ENCODE data around the gene GDF15. TPM values are rescaled to one million over a fixed set of nuclear protein-coding genes. Genes with fewer than 3 reads are reported as not detected.

GDF15 gene
- total and polyA plus RNA-seq, 2 donors (not counting 3 experiments of a cell fraction or from before 2014, with no cell fraction given), result 165 to 206 TPM

GRCh38 chr19:18340990-18341868 lies 44.7 kb upstream of the GDF15 start:
- no peak overlapping the region for H3K27ac ChIP-seq (ENCODE audit: insufficient read depth, low read depth, low read length)
- H3K9me1 ChIP-seq (replicated peaks; ENCODE audit: control insufficient read depth, extremely low read depth, insufficient read depth, low read length), result no peaks in the 10 kb centered on the region
- H3K4me2 ChIP-seq (ENCODE audit: insufficient read depth, low read length), result peak overlapping the region; percentile 50
- BruUV-seq (replicated peaks), result no TSS peak
- peak overlapping the region; percentile 33 for H2AFZ ChIP-seq (ENCODE audit: low read depth, low read length)
- H3K4me1 ChIP-seq (ENCODE audit: control insufficient read depth, extremely low read depth, insufficient read depth, low read length), result peaks cover 11% of the 10 kb centered on the region
- ChIA-PET POLR2A (no interaction called here), CTCF (interaction anchor here (1.7 to 4.9 kb wide), 7 partner anchors 12 to 90 kb away, joined by 7 to 62 read pairs (median 12); no protein-coding TSS in a partner anchor)
- FAIRE-seq (no peak), DNase-seq (ENCODE audit: low read depth, low spot score) (peak; percentile 25)
- H3K79me2 ChIP-seq (ENCODE audit: control insufficient read depth, insufficient read depth, low read length), result no peaks in the 10 kb centered on the region
- dilution Hi-C loops (cut with MboI; ENCODE audit: extremely low pct_ligation_motif_present, low sequenced_read_pairs), result no loop called here
- TF ChIP-seq POLR2A (IDR thresholded peaks at IDR 0.05; ENCODE audit: low read depth, low read length) (no peak), POLR2AphosphoS5 (IDR thresholded peaks at IDR 0.05; ENCODE audit: insufficient read depth, low read depth, low read length) (no peak), CTCF (IDR thresholded peaks at IDR 0.05; ENCODE audit: extremely low read depth in 1 of 2, insufficient read depth in 1 of 2, low read depth in 1 of 2, low read length in 2 of 2) (no peak)
- no peaks in the 10 kb centered on the region for H4K20me1 ChIP-seq (replicated peaks; ENCODE audit: control insufficient read depth, extremely low read depth, insufficient read depth, low read length)
- H3K36me3 ChIP-seq (ENCODE audit: control insufficient read depth in 2 of 2, extremely low read depth in 1 of 2, insufficient read depth in 2 of 2, low read length in 2 of 2), result no peaks in the 10 kb centered on the region
- peaks cover 0 to 2% of the 10 kb centered on the region in 2 experiments for H3K27me3 ChIP-seq (ENCODE audit: control insufficient read depth in 2 of 2, insufficient read depth in 2 of 2, low read length in 2 of 2)
- peak overlapping the region; percentile 17 to 91 (median 52) for H3K4me3 ChIP-seq (replicated peaks in 1 of 3; ENCODE audit: insufficient read depth in 1 of 3, low read depth in 1 of 3, low read length in 3 of 3)
- intact Hi-C loops (cut with micrococcal nuclease), result loop anchor here (5.0 kb wide), 1 partner anchor 64 kb away; no protein-coding TSS in a partner anchor
- H3K9me3 ChIP-seq (replicated peaks; ENCODE audit: control insufficient read depth, insufficient read depth, low read length), result no peaks in the 10 kb centered on the region
- H3K9ac ChIP-seq (replicated peaks; ENCODE audit: extremely low read depth, insufficient read depth, low read length), result peak overlapping the region; percentile 0

All from endothelial cell of umbilical vein (primary cell).